ENCODE results near the gene TPX2.
"Not testable (repeated sequence)": the region's sequence is repeated elsewhere in the genome, so short reads cannot be mapped to it uniquely, and the experiment has no call there.

The TPX2 gene

GRCh38 chr20:31769681-31770080 is 30.6 kb downstream of the TPX2 start:
- DNase-seq, result no peak

- DNase-seq, result no peak
These were observed 31.2 kb downstream of the TPX2 start for GRCh38 chr20:31770243-31770642.

GRCh38 chr20:31774408-31774807 is 35.3 kb downstream of the TPX2 start:
- no peak for DNase-seq

- DNase-seq, result no peak
These were observed 41.7 kb downstream of the TPX2 start for GRCh38 chr20:31780839-31781238.

- no peak for DNase-seq
These were observed 42.9 kb downstream of the TPX2 start for GRCh38 chr20:31781945-31782344.

GRCh38 chr20:31784354-31785044 is 45.4 kb downstream of the TPX2 start:
- DNase-seq, result no peak

- DNase-seq, result no peak
These were observed 46.0 kb downstream of the TPX2 start for GRCh38 chr20:31785089-31785488.

GRCh38 chr20:31788578-31788977 is 49.5 kb downstream of the TPX2 start:
- no peak for DNase-seq

- DNase-seq, result no peak
These were observed 51.3 kb downstream of the TPX2 start for GRCh38 chr20:31790401-31790800.

- no peak for DNase-seq
These were observed 58.3 kb downstream of the TPX2 start for GRCh38 chr20:31797364-31797763.

- no peak for DNase-seq
These were observed 62.4 kb downstream of the TPX2 start for GRCh38 chr20:31801508-31801907.

GRCh38 chr20:31803552-31804291 is 64.6 kb downstream of the TPX2 start:
- no peak for DNase-seq

- DNase-seq, result no peak
These were observed 67.7 kb downstream of the TPX2 start for GRCh38 chr20:31806564-31807355.

- DNase-seq, result no peak
These were observed 69.4 kb downstream of the TPX2 start for GRCh38 chr20:31808481-31808880.

- no peak for DNase-seq
These were observed 70.6 kb downstream of the TPX2 start for GRCh38 chr20:31809661-31810060.

- no peak for DNase-seq
These were observed 72.1 kb downstream of the TPX2 start for GRCh38 chr20:31811198-31811597.

GRCh38 chr20:31811796-31812728 is 73.0 kb downstream of the TPX2 start:
- no peak for DNase-seq

- DNase-seq, result no peak
These were observed 74.5 kb downstream of the TPX2 start for GRCh38 chr20:31813611-31814010.

- DNase-seq, result not testable (repeated sequence)
These were observed 75.1 kb downstream of the TPX2 start for GRCh38 chr20:31814142-31814541.

GRCh38 chr20:31815408-31816188 is 76.5 kb downstream of the TPX2 start:
- DNase-seq, result peak; percentile 45

GRCh38 chr20:31816221-31816620 is 77.1 kb downstream of the TPX2 start:
- DNase-seq, result no peak

- DNase-seq, result no peak
These were observed 78.4 kb downstream of the TPX2 start for GRCh38 chr20:31817461-31817860.
